GM19099 (cell line): ENCODE data around the gene C2CD2L.

Experiments
- POLR2A ChIP-seq: IDR thresholded peaks from 3 replicates; pipeline ENCODE4 v1.6.1; 2011; ENCODE audit warnings: low read depth; ENCODE audit not compliant: insufficient read length; ENCODE audit errors: extremely low read depth

The C2CD2L gene

DNA sequence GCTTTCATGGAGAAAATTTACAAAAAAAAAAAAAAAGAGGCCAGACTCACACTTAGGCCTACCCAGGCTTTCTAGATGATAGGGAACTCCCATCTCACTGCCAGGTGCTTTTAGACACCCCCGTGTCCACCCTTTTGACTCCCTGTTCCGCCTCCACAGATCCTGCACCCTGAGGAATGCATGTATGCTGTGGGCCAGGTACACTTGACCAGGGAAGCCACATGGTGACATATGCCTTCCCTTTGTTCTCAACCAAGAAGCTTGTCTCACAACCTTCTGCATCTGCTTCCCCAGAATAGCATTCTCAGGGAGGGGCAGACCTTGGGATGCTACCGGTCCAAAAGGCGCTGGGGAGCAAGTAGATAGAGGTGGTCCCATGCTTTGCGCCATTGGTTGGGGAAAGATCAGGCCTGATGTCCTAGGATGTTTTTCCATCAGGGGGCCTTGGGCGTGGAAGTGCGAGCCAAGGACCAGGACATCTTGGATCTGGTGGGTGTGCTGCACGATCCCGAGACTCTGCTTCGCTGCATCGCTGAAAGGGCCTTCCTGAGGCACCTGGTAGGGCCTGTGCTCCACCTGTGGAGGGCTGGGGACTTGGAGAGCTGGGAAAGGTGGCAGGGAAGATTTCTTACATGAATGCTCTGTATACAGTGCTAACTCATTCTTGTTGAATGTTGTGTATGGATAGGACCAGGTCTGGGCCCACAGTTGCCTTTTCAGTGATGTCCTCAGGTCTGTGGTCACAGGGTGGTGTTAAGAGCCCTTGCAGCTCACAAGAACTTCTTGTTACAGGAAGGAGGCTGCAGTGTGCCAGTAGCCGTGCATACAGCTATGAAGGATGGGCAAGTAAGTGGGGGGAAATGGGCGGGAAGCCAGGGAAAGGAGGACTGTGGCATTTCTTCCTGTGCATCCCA is 14.9 kb upstream of the C2CD2L start:
- peak; percentile 38 for TF ChIP-seq POLR2A

DNA sequence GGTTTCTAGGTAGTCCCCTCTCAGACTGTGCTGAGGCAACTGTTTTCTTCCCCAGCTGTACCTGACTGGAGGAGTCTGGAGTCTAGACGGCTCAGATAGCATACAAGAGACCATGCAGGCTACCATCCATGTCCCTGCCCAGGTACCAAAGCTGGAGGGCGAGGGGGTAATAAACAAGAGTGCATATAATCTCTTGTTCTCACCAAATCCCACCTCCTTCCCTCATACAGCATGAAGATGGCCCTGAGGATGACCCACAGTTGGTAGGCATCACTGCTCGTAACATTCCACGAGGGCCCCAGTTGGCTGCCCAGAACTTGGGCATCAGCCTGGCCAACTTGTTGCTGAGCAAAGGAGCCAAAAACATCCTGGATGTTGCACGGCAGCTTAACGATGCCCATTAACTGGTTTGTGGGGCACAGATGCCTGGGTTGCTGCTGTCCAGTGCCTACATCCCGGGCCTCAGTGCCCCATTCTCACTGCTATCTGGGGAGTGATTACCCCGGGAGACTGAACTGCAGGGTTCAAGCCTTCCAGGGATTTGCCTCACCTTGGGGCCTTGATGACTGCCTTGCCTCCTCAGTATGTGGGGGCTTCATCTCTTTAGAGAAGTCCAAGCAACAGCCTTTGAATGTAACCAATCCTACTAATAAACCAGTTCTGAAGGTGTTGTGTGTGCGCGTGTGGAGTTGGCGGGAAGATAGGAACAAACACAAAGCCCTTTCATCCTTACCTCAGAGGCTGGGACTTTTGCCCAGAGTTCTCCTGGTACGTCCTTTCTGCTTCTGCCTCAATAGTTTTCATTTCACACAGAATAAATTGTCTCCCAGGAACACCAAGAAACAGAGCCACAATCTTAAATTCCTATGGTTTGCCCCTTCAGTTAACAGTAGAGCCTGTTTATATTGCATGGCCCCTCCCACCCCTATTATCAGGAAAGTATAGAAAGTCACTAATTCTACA is 14.0 kb upstream of the C2CD2L start:
- TF ChIP-seq POLR2A: peak; percentile 35

DNA sequence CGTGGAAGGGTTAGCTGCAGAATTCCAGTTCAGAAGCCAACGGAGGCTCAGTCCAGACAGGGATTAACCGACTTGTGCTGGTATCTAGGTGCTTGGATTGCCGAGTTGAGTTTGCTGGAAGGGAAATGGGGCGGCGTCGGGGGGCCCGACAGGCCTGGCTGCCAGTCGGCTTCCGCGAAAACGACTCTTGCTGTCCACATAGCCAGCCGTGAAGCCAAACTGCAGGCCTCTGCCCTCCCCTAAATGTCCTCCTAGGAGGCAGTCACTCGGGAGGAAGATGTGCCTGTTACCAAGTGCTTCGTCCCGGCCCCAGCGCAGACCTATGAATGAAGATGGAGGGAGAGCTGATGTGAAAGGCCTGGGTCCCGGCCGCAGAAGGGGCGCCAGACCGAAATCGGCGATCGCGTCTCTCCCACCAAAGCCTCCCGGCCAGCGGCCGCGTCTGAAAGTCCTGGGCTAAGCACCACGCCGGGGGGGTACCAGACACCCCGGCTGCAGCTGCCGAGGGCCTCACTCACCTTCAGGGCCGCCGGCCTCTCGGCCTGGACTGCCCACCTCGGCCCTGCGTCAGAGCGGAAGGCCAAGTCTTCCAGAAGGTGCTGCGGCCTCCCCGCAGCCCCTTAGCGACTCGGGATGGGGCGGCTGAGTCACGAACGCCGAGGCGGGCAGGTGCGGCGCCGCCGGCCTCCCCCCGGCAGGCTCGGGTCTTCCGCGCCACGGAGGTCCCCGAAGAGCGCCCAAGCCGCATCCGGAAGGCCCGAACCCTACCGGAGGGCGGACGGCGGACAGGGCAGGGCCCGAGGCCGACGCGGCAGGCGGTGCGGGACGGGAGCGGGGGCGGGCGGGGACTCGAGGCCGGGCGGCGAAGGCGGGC is 13.0 kb upstream of the C2CD2L start:
- TF ChIP-seq POLR2A: peak; percentile 28

DNA sequence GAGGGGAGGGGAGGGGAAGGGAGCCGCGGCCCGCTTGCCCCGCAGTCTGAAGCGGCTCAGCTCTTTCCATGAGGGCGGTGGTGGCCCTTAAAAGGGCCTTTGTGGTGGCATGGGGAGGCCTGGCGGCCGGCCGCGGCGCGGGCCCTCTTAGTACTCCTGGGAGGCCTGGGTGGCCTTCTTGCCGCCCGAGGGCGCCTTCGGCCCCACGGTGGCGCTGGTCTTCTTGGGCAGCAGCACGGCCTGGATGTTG is 12.4 kb upstream of the C2CD2L start:
- TF ChIP-seq POLR2A: no peak

DNA sequence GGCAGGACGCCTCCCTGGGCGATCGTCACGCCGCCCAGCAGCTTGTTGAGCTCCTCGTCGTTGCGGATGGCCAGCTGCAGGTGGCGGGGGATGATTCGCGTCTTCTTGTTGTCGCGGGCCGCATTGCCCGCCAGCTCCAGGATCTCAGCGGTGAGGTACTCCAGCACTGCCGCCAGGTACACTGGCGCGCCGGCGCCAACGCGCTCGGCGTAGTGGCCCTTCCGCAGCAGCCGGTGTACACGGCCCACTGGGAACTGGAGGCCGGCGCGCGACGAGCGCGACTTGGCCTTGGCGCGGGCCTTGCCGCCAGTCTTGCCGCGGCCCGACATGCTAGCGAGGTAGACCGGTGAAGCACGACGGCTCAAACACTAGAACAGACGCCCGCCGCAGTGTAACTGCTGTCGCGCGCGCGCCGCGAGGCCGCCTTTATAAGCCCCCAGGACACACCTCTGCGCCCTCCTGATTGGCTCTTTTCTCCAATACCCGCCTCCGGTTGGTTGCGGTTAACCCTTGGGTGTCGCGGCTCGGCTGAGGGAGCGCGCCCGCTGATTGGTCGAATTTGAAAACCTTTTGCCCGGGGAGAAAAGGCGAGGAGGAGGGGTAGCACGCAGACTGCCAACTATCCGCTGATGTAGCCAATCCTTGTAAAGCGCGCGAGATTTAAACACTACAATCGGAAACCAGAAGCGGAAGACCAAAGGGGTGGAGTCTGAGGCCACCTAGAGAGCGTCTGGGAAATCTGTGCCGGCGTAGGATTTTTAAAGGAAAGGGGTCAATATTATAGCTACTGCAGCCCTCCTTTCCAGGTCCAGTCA is 11.9 kb upstream of the C2CD2L start:
- TF ChIP-seq POLR2A: peak; percentile 100

DNA sequence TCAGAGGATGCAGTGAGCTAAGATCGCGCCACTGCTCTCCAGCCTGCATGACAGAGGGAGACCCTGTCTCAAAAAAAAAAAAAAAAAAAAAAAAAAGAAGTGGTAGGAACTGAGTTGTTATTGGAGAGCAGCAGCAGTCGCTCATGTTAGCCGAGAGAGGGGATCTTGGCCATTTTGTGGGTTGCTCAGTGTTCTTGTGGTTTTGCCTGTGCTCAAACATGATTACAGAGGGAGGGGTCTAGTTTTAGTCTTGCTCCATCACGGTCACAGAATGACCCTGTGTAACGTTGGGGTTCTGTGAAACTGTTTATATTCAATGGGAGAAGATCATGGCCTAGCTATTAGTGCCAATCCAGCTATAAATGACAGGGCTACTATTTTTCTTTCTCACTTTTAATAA is 7.4 kb upstream of the C2CD2L start:
- no peak for TF ChIP-seq POLR2A

DNA sequence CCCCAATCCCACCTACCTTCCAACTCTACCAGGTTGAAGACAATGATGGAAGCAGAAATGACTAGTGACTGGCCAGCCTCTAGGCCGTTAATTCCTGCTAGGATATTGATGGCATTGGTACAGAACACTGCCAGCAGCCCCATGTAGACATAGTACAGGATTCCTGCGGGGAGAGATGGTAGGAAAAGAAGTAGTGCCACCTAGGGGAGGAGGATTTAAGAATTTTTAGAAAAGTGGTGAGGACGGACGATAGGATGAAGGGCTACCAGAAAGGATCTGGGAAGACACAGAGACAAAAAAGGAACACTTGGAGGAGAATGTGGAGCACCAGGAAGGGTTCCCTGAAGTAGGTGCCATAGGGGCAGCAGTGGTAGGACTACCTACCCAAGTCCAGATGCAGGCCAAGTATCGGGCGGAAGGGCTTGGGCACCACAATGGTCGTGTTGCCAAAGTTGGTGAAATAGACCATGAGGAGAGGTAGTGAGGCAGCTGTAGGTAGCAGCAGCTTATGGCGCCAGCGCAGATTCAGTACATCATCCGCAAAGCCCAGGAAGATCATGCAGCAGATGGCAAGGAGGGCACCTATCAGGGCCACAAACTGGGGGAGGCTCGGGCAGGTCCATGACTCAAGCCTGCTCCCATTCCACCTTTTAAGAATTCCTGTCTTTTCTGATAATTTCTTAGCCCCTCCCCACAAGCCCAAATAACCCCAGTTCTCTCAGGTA is 6.7 kb upstream of the C2CD2L start:
- TF ChIP-seq POLR2A: no peak

DNA sequence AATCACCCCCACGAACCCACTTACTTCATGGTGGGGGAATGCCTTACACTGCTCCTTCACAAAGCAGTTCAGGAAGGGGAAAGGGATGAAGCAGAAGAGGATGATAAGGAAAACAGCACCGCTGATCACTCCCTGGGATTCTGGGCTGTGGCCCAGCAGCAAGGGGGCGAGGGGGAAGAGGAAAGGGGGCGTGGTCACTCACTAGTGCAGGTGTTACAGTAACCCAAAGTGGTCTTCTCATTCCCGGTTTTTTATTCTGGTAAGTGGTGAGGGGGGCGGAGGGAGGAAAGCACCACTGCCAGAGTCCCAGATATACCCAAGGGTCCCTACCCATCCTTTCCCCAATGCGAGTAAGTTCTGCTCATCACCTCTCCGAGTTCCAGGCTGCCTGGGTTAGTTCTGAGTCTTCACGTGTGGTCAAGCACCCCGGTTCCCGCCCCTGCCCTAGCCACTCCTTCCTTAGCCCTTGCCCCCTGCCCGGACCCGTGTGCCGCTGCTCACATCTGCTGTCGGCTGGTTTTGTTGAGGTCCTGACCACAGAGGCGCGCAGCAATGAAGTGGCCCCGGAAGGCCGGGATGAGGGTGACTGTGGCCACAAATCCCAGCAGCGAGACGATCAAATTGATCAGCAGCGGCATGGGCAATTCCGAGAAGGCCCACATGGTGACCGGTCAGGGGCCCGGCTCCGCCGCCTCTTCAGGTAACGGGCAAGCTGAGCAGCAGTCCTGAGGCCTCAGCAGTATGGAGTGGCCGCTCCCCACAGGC is 6.0 kb upstream of the C2CD2L start:
- no peak for TF ChIP-seq POLR2A

DNA sequence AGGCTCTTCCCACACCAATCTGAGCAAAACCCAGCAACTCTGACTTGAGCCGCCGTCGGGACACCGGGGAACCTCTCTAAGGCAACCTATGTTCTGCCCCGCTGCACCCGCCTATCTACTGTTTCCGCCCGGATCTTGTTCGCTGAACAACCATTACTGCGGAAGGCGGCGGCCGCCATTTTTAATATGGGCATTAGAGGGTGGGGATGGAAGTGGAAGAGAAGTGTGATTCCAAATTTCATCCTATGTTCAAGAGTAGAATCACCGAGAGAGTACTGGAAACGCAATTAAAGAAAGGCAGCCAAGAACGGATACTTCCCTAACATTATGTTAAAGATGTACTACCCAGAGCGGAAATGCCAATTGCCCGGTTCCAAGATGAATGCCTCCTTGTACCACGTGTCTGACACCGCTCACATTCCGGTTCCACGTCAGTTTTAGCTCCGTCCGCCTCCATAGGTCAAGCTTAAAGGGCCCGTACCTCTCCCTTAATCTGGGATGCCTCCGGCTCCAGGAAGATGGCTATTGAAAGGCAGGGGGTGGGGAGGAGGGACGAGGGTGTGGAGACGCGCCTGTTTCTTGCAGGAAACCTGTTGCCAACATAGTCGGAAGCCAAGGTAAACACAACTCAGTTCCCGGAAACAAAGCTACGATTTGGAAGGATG is 5.3 kb upstream of the C2CD2L start, which contains the start of gene DPAGT1:
Gene DPAGT1 (minus strand): TSS at position 95 of the 665 bp plus-strand sequence. CDS start 198 bp downstream, outside the sequence.
- TF ChIP-seq POLR2A: no peak

DNA sequence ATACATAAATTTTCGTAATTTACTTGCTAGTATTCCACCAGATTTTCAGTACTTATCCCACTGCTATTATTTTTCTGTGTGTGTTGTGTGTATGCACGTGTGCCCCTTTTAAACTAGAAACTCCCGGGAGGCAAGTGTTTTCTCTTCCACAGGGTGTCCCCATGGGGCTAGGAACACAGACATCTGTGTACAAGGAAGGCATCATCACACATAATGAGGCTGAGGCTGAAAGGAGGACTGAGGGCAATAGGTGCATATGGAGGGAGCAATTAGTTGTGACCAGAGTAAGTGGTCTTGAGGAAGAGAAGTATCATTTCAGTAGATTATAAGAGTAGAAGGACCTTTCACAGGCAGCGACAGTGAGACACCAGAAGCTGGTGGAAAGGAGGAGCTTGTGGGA is 3.4 kb upstream of the C2CD2L start:
- TF ChIP-seq POLR2A: no peak

DNA sequence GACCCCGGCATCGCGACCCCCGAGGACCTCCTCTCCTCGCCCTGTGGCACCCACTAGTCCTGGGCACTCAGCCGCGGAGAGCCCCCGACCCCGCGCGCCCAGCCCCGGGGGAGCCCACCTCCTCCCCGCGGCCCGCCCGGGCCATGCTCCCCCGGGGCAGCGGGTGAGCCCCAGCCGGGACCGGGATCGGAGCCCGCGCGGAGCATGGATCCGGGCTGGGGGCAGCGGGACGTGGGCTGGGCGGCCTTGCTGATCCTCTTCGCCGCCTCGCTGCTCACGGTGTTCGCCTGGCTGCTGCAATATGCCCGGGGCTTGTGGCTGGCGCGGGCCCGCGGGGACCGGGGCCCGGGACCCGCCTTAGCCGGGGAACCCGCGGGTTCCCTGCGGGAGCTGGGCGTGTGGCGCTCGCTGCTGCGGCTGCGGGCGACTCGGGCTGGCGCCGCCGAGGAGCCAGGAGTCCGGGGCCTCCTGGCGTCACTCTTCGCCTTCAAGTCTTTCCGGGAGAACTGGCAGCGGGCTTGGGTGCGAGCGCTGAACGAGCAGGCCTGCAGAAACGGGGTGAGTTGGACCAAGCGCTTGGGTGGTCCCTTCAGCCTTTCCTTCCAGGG is 498 bp downstream of the C2CD2L start:
- no peak for TF ChIP-seq POLR2A
